H1 (cell line): ENCODE results near the gene AMOTL2. TPM values are rescaled to one million over a fixed set of nuclear protein-coding genes. Genes with fewer than 3 reads are reported as not detected.

ENCODE experiments used
- CTCF ChIA-PET: fragments of 300-600 bp; sonication (Branson Sonifier 250); formaldehyde crosslinking; loops from one replicate; lab custom pipeline; 2021; ENCODE audit not compliant: partially characterized antibody; lab: Charles Lee
- POLR2A ChIA-PET: fragments of 300-600 bp; sonication (Branson Sonifier 250); formaldehyde crosslinking; loops from one replicate; lab custom pipeline; 2021; ENCODE audit warnings: inconsistent platforms; ENCODE audit not compliant: partially characterized antibody; lab: Charles Lee
- DNase-seq, 2 experiments: peaks; one replicate each; pipeline versions ENCODE4 v3.0.0 to v3.0.0-alpha.2; 2010 to 2022; ENCODE audit warnings: low spot score in 2 of 2, low read depth in 1 of 2, mixed read lengths in 1 of 2
- FAIRE-seq: peaks from 2 replicates; lab custom pipeline; 2011; peaks lifted over from hg19 to GRCh38; lab: Jason Lieb, UNC
- H2AFZ ChIP-seq: 2 replicates; pipeline ENCODE4 v1.8.1; 2012; ENCODE audit warnings: low read length, inconsistent platforms
- H2AK5ac ChIP-seq: 2 replicates; pipeline ENCODE4 v1.6.1; 2013; ENCODE audit warnings: low read depth, low read length
- H2BK120ac ChIP-seq: replicated peaks from 2 replicates; pipeline ENCODE3; 2013; ENCODE audit warnings: low read depth, low read length, inconsistent platforms
- H2BK12ac ChIP-seq: 2 replicates; pipeline ENCODE4 v1.6.1; 2013; ENCODE audit warnings: low read depth, low read length
- H2BK15ac ChIP-seq: 2 replicates; pipeline ENCODE4 v1.6.1; 2013; ENCODE audit warnings: low read length
- H2BK20ac ChIP-seq: 2 replicates; pipeline ENCODE4 v1.6.1; 2013; ENCODE audit warnings: low read length
- H2BK5ac ChIP-seq: 2 replicates; pipeline ENCODE4 v1.6.1; 2013; ENCODE audit warnings: low read depth, low read length
- H3K14ac ChIP-seq: 2 replicates; pipeline ENCODE4 v1.6.1; 2013; ENCODE audit warnings: inconsistent platforms; ENCODE audit not compliant: insufficient read length
- H3K18ac ChIP-seq: 2 replicates; pipeline ENCODE4 v1.6.1; 2013; ENCODE audit warnings: low read length; ENCODE audit errors: extremely low read depth
- H3K23ac ChIP-seq: 2 replicates; pipeline ENCODE4 v1.6.1; 2013; ENCODE audit warnings: inconsistent platforms; ENCODE audit not compliant: insufficient read length
- H3K23me2 ChIP-seq: 2 replicates; pipeline ENCODE4 v1.6.1; 2013; ENCODE audit warnings: low read depth, low read length
- H3K27ac ChIP-seq: 2 replicates; pipeline ENCODE4 v1.6.1; 2011; ENCODE audit warnings: low read depth, low read length, inconsistent platforms
- H3K27me3 ChIP-seq, 4 experiments: replicated peaks in 1 of 4; 1 replicate in 1 of 4; 2 replicates in 3 of 4; pipeline versions ENCODE4 v1.6.1 to v1.8.1; 2011 to 2013; ENCODE audit warnings: low read length in 3 of 4, mild to moderate bottlenecking in 3 of 4, inconsistent platforms in 2 of 4, mixed read lengths in 2 of 4, moderate library complexity in 1 of 4; ENCODE audit not compliant: control insufficient read depth in 3 of 4, insufficient read depth in 3 of 4; ENCODE audit errors: extremely low read depth in 1 of 4
- H3K36me3 ChIP-seq, 4 experiments: 2 replicates each; pipeline versions ENCODE4 v1.6.1 to v1.8.1; 2011 to 2013; ENCODE audit warnings: mild to moderate bottlenecking in 4 of 4, low read length in 3 of 4, moderate library complexity in 2 of 4, control low read depth in 1 of 4, inconsistent platforms in 1 of 4; ENCODE audit not compliant: insufficient read depth in 4 of 4, control insufficient read depth in 2 of 4
- H3K4ac ChIP-seq: replicated peaks from 2 replicates; pipeline ENCODE3; 2013; ENCODE audit warnings: low read length, low read depth, mixed read lengths, inconsistent platforms; ENCODE audit not compliant: insufficient read length
- H3K4me1 ChIP-seq, 4 experiments: replicated peaks in 1 of 4; 1 replicate in 1 of 4; 2 replicates in 3 of 4; pipeline versions ENCODE4 v1.6.1 to v1.8.1; 2011 to 2013; ENCODE audit warnings: low read length in 3 of 4, inconsistent platforms in 2 of 4, mixed read lengths in 1 of 4; ENCODE audit not compliant: insufficient read depth in 4 of 4, control insufficient read depth in 3 of 4
- H3K4me2 ChIP-seq, 2 experiments: 2 replicates each; pipeline versions ENCODE4 v1.6.1 to v1.8.1; 2011 to 2013; ENCODE audit warnings: low read depth in 2 of 2, low read length in 2 of 2, control low read depth in 1 of 2, inconsistent platforms in 1 of 2, mild to moderate bottlenecking in 1 of 2; ENCODE audit not compliant: insufficient read depth in 1 of 2
- H3K4me3 ChIP-seq, 4 experiments: fragments of 200-600, 300-600 bp in 1 of 4; sonication (generic), shearing (Covaris generic), sonication (Bioruptor Twin) in 1 of 4; 2 replicates each; pipeline versions ENCODE4 v1.5.1 to v1.8.1; 2011 to 2016; ENCODE audit warnings: low read length in 4 of 4, low read depth in 3 of 4, control low read depth in 2 of 4, inconsistent platforms in 2 of 4, mild to moderate bottlenecking in 2 of 4, mixed read lengths in 1 of 4, moderate library complexity in 1 of 4; ENCODE audit not compliant: insufficient read depth in 2 of 4; ENCODE audit errors: extremely low read depth in 1 of 4
- H3K56ac ChIP-seq: replicated peaks from 2 replicates; pipeline ENCODE3; 2013; ENCODE audit warnings: low read depth, mild to moderate bottlenecking, mixed read lengths, low read length, inconsistent platforms; ENCODE audit not compliant: insufficient read length
- H3K79me1 ChIP-seq: 2 replicates; pipeline ENCODE4 v1.6.1; 2013; ENCODE audit warnings: low read depth, low read length, control low read depth
- H3K79me2 ChIP-seq, 2 experiments: 2 replicates each; pipeline versions ENCODE4 v1.6.1 to v1.8.1; 2012 to 2013; ENCODE audit warnings: low read length in 2 of 2, mild to moderate bottlenecking in 2 of 2, inconsistent platforms in 1 of 2; ENCODE audit not compliant: insufficient read depth in 2 of 2, control insufficient read depth in 1 of 2
- H3K9ac ChIP-seq, 4 experiments: replicated peaks in 1 of 4; 1 replicate in 1 of 4; 2 replicates in 3 of 4; pipeline versions ENCODE4 v1.6.1 to v1.8.1; 2011 to 2013; ENCODE audit warnings: low read depth in 3 of 4, low read length in 3 of 4, control low read depth in 2 of 4, mild to moderate bottlenecking in 2 of 4, moderate library complexity in 2 of 4, inconsistent platforms in 1 of 4; ENCODE audit errors: extremely low read depth in 1 of 4
- H3K9me3 ChIP-seq, 2 experiments: 2 replicates each; pipeline versions ENCODE4 v1.6.1 to v1.8.1; 2012 to 2013; ENCODE audit warnings: mild to moderate bottlenecking in 2 of 2, moderate library complexity in 2 of 2, control low read depth in 1 of 2, inconsistent platforms in 1 of 2, low read depth in 1 of 2, low read length in 1 of 2, mixed read lengths in 1 of 2; ENCODE audit not compliant: insufficient read depth in 2 of 2
- H4K20me1 ChIP-seq, 2 experiments: replicated peaks in 1 of 2; 2 replicates each; pipeline versions ENCODE3 to v1.8.1; 2011 to 2013; ENCODE audit warnings: inconsistent platforms in 2 of 2, low read length in 2 of 2, mild to moderate bottlenecking in 1 of 2; ENCODE audit not compliant: insufficient read depth in 2 of 2, control insufficient read depth in 1 of 2
- H4K5ac ChIP-seq: 2 replicates; pipeline ENCODE4 v1.6.1; 2013; ENCODE audit warnings: low read length, low read depth, mixed read lengths, inconsistent platforms; ENCODE audit not compliant: insufficient read length
- H4K8ac ChIP-seq: 2 replicates; pipeline ENCODE4 v1.8.0; 2013; ENCODE audit warnings: mild to moderate bottlenecking, moderate library complexity, low read length, inconsistent platforms; ENCODE audit not compliant: insufficient read depth; ENCODE audit errors: extremely low read depth
- H4K91ac ChIP-seq: replicated peaks from 2 replicates; pipeline ENCODE3; 2013; ENCODE audit warnings: low read length, mixed read lengths, inconsistent platforms; ENCODE audit not compliant: insufficient read length
- WGBS, 2 experiments: shearing (Covaris generic) in 1 of 2; methylation state at CpG; one replicate each; pipeline versions ENCODE4 v1.1.6 to v1.1.7; 2013 to 2015; ENCODE audit warnings: low lambda C conversion rate in 2 of 2, mixed read lengths in 2 of 2, inconsistent platforms in 1 of 2, low coverage in 1 of 2, missing lambda C conversion rate in 1 of 2; ENCODE audit not compliant: insufficient replicate concordance in 2 of 2, insufficient coverage in 1 of 2, insufficient read length in 1 of 2; ENCODE audit errors: extremely low coverage in 1 of 2, missing lambda C conversion rate in 1 of 2; 5-methylcytosine and 5-hydroxymethylcytosine counted together
- polyA plus RNA-seq, 7 experiments: library from polyadenylated mRNA; depleted of rRNA in 3 of 7; stranded (reverse) in 5 of 7; unstranded in 2 of 7; fragments of >200 nt in 5 of 7; fragments of 200-250 nt in 2 of 7; gene quantifications; 1 replicate in 5 of 7; 2 replicates in 1 of 7; 4 replicates in 1 of 7; pipeline versions ENCODE4 v1.2.1 to v1.2.3, GENCODE V29; 2011 to 2013; ENCODE audit warnings: missing spikeins in 2 of 7, mixed read lengths in 2 of 7
- total RNA-seq: library from RNA; stranded (reverse); fragmentation: NEBNext Ultra II Directional; extraction: Animal tissue kit (Norgen Biotek cat#: 25700); gene quantifications from 2 replicates; pipeline ENCODE4 v1.2.1, GENCODE V29; 2021

The AMOTL2 gene
- total and polyA plus RNA-seq, 2 of the 8 experiments (the other 6 are each of a cell fraction or from before 2014, with no cell fraction given) = 19.0 to 63.7 TPM

GRCh38 chr3:134350861-134351311 lies 23.4 kb downstream of the AMOTL2 start:
- CTCF ChIA-PET = interaction anchor here (1.1 to 5.8 kb wide), 10 partner anchors 10 to 114 kb away, joined by 3 to 24 read pairs (median 8); no protein-coding TSS in a partner anchor
- no peak overlapping the region; the same call in 1 of the 2 replicates for H2BK5ac ChIP-seq
- FAIRE-seq = no peak
- no peak overlapping the region for H4K91ac ChIP-seq
- H2BK12ac ChIP-seq = peak overlapping the region; percentile 75; the same call in 1 of the 2 replicates
- no peaks in the 10 kb centered on the region for H3K79me1 ChIP-seq
- H2BK20ac ChIP-seq = no peak overlapping the region
- no peak overlapping the region for H3K4me3 ChIP-seq
- peak overlapping the region; percentile 95 for H2BK15ac ChIP-seq
- no peak overlapping the region for H3K27ac ChIP-seq
- H2BK120ac ChIP-seq = no peak overlapping the region
- no peak overlapping the region for H2AFZ ChIP-seq
- H4K8ac ChIP-seq = no peak overlapping the region
- no peak overlapping the region for H4K5ac ChIP-seq
- H3K36me3 ChIP-seq = peaks cover 5 to 19% (median 8%) of the 10 kb centered on the region in 4 experiments; a peak in 6 of 8 replicates
- 89% methylated on average over 4 of the region's 4 CpGs; no CpG with 5 or more reads in 1 of the 2 experiments for WGBS, 2 experiments
- POLR2A ChIA-PET = interaction anchor here (32.3 to 45.2 kb wide), 3 partner anchors 4 to 40 kb away, joined by 804 to 1731 read pairs (median 1731); partner anchors contain the start of gene AMOTL2
- H3K4me1 ChIP-seq = peaks cover 0 to 6% (median 3%) of the 10 kb centered on the region in 4 experiments; a peak in 3 of 7 replicates
- no peak overlapping the region for H3K56ac ChIP-seq
- H4K20me1 ChIP-seq = peaks cover 0 to 5% of the 10 kb centered on the region in 2 experiments
- H3K14ac ChIP-seq = no peak overlapping the region
- peak overlapping the region; percentile 51; the same call in 1 of the 2 replicates for H3K18ac ChIP-seq
- no peak overlapping the region for H3K23ac ChIP-seq
- H3K4ac ChIP-seq = no peak overlapping the region
- no peaks in the 10 kb centered on the region; a peak in 1 of 4 replicates for H3K9me3 ChIP-seq
- no peaks in the 10 kb centered on the region for H3K79me2 ChIP-seq
- no peaks in the 10 kb centered on the region for H3K23me2 ChIP-seq
- no peak overlapping the region for H3K4me2 ChIP-seq
- DNase-seq = no peak
- no peaks in the 10 kb centered on the region for H3K27me3 ChIP-seq
- peak overlapping the region; percentile 61; the same call in 1 of the 2 replicates for H2AK5ac ChIP-seq
- H3K9ac ChIP-seq = no peak overlapping the region
